ENCODE results near the gene ANKRD44. TPM values are rescaled to one million over a fixed set of nuclear protein-coding genes. Genes with fewer than 3 reads are reported as not detected.

The ANKRD44 gene
- total RNA-seq, 4 donors from 2014 or later = 1.8 to 6.3 (median 3.0) TPM

DNA sequence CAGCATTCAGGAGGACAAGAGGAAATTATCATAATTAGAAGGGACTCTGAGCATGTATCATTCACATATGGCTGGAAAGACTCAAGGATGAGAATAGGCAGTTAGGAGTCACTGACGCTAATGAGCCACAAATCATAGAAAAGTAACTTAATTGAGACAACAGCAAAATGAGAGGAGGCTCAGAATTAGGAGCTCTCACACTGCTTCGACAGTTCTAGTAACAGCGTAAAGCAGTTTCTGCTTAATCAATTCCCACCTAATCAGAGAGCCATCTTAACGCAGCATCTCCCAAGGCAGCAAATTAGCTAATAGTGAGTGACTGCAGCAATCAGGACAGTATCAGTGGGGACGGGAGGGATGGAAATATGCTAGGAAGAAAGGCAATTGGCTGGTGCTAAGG, 32.8 kb downstream of the ANKRD44 start:
- Histone ChIP-seq H3K4me1 (peaks cover 14 to 20% of the 10 kb centered on the region in 2 donors), H3K36me3 (no peaks in the 10 kb centered on the region), H3K27me3 (no peaks in the 10 kb centered on the region), H3K4me3 (no peak overlapping the region), H3K27ac (no peak overlapping the region), H3K9me3 (no peaks in the 10 kb centered on the region)
- no peak for TF ChIP-seq POLR2A (IDR thresholded peaks at IDR 0.05)
- TF ChIP-seq, protein P1, sequence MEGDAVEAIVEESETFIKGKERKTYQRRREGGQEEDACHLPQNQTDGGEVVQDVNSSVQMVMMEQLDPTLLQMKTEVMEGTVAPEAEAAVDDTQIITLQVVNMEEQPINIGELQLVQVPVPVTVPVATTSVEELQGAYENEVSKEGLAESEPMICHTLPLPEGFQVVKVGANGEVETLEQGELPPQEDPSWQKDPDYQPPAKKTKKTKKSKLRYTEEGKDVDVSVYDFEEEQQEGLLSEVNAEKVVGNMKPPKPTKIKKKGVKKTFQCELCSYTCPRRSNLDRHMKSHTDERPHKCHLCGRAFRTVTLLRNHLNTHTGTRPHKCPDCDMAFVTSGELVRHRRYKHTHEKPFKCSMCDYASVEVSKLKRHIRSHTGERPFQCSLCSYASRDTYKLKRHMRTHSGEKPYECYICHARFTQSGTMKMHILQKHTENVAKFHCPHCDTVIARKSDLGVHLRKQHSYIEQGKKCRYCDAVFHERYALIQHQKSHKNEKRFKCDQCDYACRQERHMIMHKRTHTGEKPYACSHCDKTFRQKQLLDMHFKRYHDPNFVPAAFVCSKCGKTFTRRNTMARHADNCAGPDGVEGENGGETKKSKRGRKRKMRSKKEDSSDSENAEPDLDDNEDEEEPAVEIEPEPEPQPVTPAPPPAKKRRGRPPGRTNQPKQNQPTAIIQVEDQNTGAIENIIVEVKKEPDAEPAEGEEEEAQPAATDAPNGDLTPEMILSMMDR (IDR thresholded peaks at IDR 0.05 in 4 of 5, conservative IDR thresholded peaks at IDR 0.05 in 1 of 5) = no peak
- in situ Hi-C loops (cut with MboI; ENCODE audit: low sequenced_read_pairs in 4 of 4) (no loop called here), intact Hi-C loops (cut with DNase I; ENCODE audit: low total_unique reads) (no loop called here)
- DNase-seq = no peak
- no peak for ATAC-seq

DNA sequence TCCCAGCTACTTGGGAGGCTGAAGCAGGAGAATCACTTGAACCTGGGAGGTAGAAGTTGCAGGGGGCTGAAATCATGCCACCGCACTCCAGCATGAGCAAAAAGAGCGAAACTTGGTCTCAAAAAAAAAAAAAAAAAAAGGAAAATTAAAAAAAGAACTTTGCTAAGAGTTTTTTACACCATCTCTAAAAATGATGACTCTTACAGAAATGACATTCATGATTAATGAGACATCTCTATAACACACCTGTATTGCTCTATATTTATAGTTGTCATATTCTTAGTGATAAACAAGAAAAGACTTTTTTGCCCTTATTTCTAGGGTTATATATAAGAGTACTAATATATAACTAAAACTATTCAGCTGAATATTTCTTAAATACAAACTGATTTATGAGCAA, 34.4 kb downstream of the ANKRD44 start:
- Histone ChIP-seq H3K4me1 (peaks cover 14 to 16% of the 10 kb centered on the region in 2 donors), H3K27me3 (no peaks in the 10 kb centered on the region), H3K9me3 (no peaks in the 10 kb centered on the region), H3K4me3 (no peak overlapping the region), H3K27ac (no peak overlapping the region), H3K36me3 (no peaks in the 10 kb centered on the region)
- in situ Hi-C loops (cut with MboI; ENCODE audit: low sequenced_read_pairs in 4 of 4) = no loop called here
- DNase-seq = no peak
- TF ChIP-seq, protein P1 (IDR thresholded peaks at IDR 0.05 in 4 of 5, conservative IDR thresholded peaks at IDR 0.05 in 1 of 5) = no peak
- TF ChIP-seq POLR2A (IDR thresholded peaks at IDR 0.05) = no peak
- ATAC-seq = no peak
- intact Hi-C loops (cut with DNase I; ENCODE audit: low total_unique reads) = no loop called here

DNA sequence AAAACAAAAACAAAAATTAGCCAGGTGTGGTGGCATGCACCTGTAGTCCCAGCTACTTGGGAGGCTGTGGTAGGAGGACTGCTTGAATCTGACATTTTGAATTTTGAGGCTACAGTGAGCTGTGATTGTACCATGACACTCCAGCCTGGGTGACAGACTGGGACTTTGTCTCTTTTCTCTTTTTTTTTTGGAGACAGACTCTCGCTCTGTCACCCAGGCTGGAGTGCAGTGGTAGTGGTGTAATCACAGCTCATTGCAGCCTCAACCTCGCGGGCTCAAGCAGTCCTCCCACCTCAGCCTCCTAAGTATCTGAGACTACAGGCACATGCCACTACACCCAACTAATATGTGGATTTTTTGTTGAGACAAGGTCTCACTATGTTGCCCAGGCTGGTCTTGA, 35.6 kb downstream of the ANKRD44 start:
- ATAC-seq (no peak), DNase-seq (no peak)
- in situ Hi-C loops (cut with MboI; ENCODE audit: low sequenced_read_pairs in 4 of 4) = no loop called here
- TF ChIP-seq, protein P1 (IDR thresholded peaks at IDR 0.05 in 4 of 5, conservative IDR thresholded peaks at IDR 0.05 in 1 of 5) = no peak
- TF ChIP-seq POLR2A (IDR thresholded peaks at IDR 0.05) = no peak
- no peaks in the 10 kb centered on the region for H3K36me3 ChIP-seq
- intact Hi-C loops (cut with DNase I; ENCODE audit: low total_unique reads) = no loop called here
- no peak overlapping the region for H3K27ac ChIP-seq
- H3K9me3 ChIP-seq = no peaks in the 10 kb centered on the region
- H3K27me3 ChIP-seq = no peaks in the 10 kb centered on the region
- H3K4me3 ChIP-seq = no peak overlapping the region
- H3K4me1 ChIP-seq = peaks cover 11 to 16% of the 10 kb centered on the region in 2 donors

DNA sequence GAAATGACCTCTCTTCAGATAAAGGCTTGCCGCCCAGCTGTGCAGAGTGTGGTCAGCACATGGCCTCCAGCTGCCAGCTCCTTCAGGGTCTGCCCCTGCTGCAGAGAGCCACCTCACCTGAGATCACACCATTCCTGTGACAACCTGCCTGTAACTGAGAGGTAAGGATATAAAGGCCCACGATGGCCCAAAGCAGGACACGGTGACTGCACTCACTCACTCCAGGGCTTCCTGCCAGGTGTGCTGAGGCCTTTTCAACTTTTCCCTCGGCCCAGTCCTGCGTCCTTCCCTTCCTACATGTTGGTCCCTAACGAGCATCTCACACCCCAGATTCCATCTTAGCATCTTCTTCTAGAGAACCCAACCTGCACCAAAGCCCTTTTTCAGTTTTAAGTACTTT, 36.2 kb downstream of the ANKRD44 start:
- Histone ChIP-seq H3K9me3 (no peaks in the 10 kb centered on the region), H3K27me3 (no peaks in the 10 kb centered on the region), H3K4me1 (peaks cover 11 to 16% of the 10 kb centered on the region in 2 donors), H3K27ac (no peak overlapping the region), H3K4me3 (no peak overlapping the region), H3K36me3 (no peaks in the 10 kb centered on the region)
- ATAC-seq (no peak), DNase-seq (no peak)
- no peak for TF ChIP-seq POLR2A (IDR thresholded peaks at IDR 0.05)
- TF ChIP-seq, protein P1 (IDR thresholded peaks at IDR 0.05 in 4 of 5, conservative IDR thresholded peaks at IDR 0.05 in 1 of 5) = no peak
- intact Hi-C loops (cut with DNase I; ENCODE audit: low total_unique reads) (no loop called here), in situ Hi-C loops (cut with MboI; ENCODE audit: low sequenced_read_pairs in 4 of 4) (no loop called here)

DNA sequence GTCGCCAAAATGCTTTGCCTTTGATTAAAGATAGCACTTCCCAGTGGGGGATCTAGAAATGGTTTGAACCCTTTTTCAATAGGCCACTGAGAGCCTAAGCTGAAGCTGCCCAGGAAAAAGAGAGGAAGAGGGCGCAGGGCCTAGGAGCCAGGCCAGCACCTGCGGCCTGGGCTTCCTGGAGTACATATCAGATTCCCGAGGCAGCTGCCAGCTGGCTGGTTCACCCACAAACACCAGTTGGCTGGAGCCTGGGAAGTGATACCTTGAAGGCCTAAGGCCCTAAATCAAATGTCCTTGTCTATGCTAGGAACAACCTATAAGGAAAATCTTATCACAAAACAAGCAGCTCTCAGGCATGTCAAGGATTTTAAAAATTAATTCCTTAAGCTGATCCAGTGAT, 37.1 kb downstream of the ANKRD44 start:
- TF ChIP-seq POLR2A (IDR thresholded peaks at IDR 0.05) = no peak
- TF ChIP-seq, protein P1 (IDR thresholded peaks at IDR 0.05 in 4 of 5, conservative IDR thresholded peaks at IDR 0.05 in 1 of 5) = no peak
- in situ Hi-C loops (cut with MboI; ENCODE audit: low sequenced_read_pairs in 4 of 4) = no loop called here

More for the DNA sequence above, 37.1 kb downstream of the ANKRD44 start:
- Histone ChIP-seq H3K36me3 (no peaks in the 10 kb centered on the region), H3K27me3 (no peaks in the 10 kb centered on the region), H3K27ac (peak overlapping the region in 2 of 4 donors; percentile 27 to 38), H3K4me1 (peaks cover 10 to 11% of the 10 kb centered on the region in 2 donors), H3K4me3 (no peak overlapping the region), H3K9me3 (no peaks in the 10 kb centered on the region)
- peak; percentile 90 to 94 for DNase-seq
- intact Hi-C loops (cut with DNase I; ENCODE audit: low total_unique reads) = loop anchor here (1.0 kb wide), 2 partner anchors 33 to 37 kb away; partner anchors contain the start of gene ANKRD44
- ATAC-seq = peak; percentile 99

All from gastrocnemius medialis (tissue), 4 donors.